Glutamatergic neuron (in vitro differentiated cells): ENCODE results near the gene CYTH1. TPM values are rescaled to one million over a fixed set of nuclear protein-coding genes. Genes with fewer than 3 reads are reported as not detected.

Experiments
- DNase-seq: peaks from one replicate; pipeline ENCODE4 v3.0.0; 2022
- H3K27ac Mint-ChIP-seq: one replicate; pipeline ENCODE4 v1.8.0; 2020; ENCODE audit warnings: mild to moderate bottlenecking, mixed read lengths, inconsistent platforms; ENCODE audit not compliant: unreplicated experiment
- H3K27me3 Mint-ChIP-seq: one replicate; pipeline ENCODE4 v1.8.0; 2020; ENCODE audit warnings: mild to moderate bottlenecking, moderate library complexity, mixed read lengths, inconsistent platforms; ENCODE audit not compliant: unreplicated experiment
- H3K36me3 Mint-ChIP-seq: one replicate; pipeline ENCODE4 v1.8.0; 2020; ENCODE audit warnings: mild to moderate bottlenecking, mixed read lengths, inconsistent platforms; ENCODE audit not compliant: unreplicated experiment
- H3K4me1 Mint-ChIP-seq: one replicate; pipeline ENCODE4 v1.8.0; 2020; ENCODE audit warnings: mild to moderate bottlenecking, low read depth, mixed read lengths, inconsistent platforms; ENCODE audit not compliant: unreplicated experiment
- H3K4me3 Mint-ChIP-seq: one replicate; pipeline ENCODE4 v1.8.0; 2020; ENCODE audit warnings: mild to moderate bottlenecking, mixed read lengths, inconsistent platforms; ENCODE audit not compliant: unreplicated experiment
- H3K9me3 Mint-ChIP-seq: one replicate; pipeline ENCODE4 v1.8.0; 2020; ENCODE audit warnings: mild to moderate bottlenecking, moderate library complexity, mixed read lengths, inconsistent platforms; ENCODE audit not compliant: unreplicated experiment
- total RNA-seq: library from RNA; stranded (reverse); fragmentation: NEBNext Ultra II Directional; extraction: Animal tissue kit (Norgen Biotek cat#: 25700); gene quantifications from one replicate; pipeline ENCODE4 v1.2.1, GENCODE V29; 2021; ENCODE audit not compliant: unreplicated experiment
- TF ChIP-seq, protein P1 (sequence below): fragments of 200-600 bp; sonication (generic); IDR thresholded peaks from one replicate; pipeline ENCODE4 v1.5.0; 2021; ENCODE audit not compliant: partially characterized antibody, unreplicated experiment

CYTH1 gene
- total RNA-seq, 1 donor from 2014 or later: 57.2 TPM

DNA sequence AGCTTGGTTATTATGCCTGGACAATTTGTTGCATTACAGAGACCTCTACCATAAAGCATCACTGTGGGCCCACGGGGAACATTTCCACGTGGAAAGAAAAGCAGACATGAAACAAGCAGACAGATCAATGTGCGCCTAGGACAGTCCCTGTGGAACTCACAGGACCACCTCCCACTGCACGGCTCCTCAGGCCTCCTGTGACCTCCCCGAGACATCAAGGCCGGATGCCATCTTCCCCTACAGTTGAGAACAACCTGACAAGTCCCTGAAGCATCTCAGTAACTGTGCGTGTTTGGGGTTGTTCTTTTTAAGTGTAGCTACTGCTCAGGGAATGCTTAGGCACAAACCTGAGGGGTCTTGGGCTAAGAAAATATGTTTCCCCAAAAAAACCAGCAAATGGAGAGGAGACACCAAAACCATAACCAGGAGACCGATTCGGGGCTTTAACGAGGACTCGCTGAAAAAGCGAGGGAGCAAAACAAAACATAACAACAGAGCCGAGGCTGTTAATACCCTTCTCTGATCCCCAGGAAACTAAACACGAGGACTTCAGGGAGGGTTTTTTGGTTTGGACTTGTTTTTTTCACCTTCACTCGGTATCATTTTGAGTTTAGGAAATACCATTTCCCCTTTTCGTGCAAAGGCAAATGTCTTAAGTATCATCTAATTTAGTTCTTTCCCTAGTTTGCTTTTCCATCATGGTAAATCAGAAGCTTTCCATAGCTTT is 87.1 kb downstream of the CYTH1 start:
- peaks cover 16% of the 10 kb centered on the region for H3K36me3 Mint-ChIP-seq
- no peak overlapping the region for H3K27ac Mint-ChIP-seq
- TF ChIP-seq, protein P1, sequence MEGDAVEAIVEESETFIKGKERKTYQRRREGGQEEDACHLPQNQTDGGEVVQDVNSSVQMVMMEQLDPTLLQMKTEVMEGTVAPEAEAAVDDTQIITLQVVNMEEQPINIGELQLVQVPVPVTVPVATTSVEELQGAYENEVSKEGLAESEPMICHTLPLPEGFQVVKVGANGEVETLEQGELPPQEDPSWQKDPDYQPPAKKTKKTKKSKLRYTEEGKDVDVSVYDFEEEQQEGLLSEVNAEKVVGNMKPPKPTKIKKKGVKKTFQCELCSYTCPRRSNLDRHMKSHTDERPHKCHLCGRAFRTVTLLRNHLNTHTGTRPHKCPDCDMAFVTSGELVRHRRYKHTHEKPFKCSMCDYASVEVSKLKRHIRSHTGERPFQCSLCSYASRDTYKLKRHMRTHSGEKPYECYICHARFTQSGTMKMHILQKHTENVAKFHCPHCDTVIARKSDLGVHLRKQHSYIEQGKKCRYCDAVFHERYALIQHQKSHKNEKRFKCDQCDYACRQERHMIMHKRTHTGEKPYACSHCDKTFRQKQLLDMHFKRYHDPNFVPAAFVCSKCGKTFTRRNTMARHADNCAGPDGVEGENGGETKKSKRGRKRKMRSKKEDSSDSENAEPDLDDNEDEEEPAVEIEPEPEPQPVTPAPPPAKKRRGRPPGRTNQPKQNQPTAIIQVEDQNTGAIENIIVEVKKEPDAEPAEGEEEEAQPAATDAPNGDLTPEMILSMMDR: no peak
- peaks cover 2% of the 10 kb centered on the region for H3K9me3 Mint-ChIP-seq
- no peak for DNase-seq
- H3K27me3 Mint-ChIP-seq: peaks cover 2% of the 10 kb centered on the region
- no peaks in the 10 kb centered on the region for H3K4me1 Mint-ChIP-seq
- no peak overlapping the region for H3K4me3 Mint-ChIP-seq

DNA sequence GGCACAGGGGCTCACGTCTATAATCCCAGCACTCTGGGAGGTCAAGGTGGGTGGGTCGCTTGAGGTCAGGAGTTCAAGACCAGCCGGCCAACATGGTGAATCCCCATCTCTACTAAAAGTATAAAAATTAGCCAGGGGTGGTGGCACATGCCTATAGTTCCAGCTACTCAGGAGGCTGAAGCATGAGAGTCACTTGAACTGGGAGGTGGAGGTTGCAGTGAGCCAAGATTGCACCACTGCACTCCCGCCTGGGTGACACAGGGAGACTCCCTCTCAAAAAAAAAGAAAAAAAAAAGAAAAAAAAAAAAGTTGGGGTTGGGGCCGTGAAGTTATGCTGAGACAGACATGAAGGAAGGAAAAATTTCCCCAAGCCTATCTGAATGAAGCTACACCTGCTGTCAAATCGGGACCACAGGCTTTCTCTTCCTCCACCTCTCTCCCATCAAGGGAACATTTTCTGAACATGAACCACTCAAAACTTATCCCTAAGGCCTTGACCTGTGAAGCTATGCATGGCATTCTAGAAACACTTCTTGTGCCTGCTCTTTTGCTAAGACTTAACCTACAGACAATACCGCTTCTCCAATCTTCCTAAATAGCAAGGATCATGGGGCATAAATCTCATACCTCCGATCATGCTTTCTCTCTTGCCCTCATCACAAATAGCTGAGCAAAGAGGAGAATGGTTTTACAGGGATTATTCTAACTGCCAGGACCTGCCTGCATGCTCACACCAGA is 88.6 kb downstream of the CYTH1 start:
- no peak for DNase-seq
- no peak overlapping the region for H3K27ac Mint-ChIP-seq
- peaks cover 2% of the 10 kb centered on the region for H3K9me3 Mint-ChIP-seq
- H3K4me1 Mint-ChIP-seq: no peaks in the 10 kb centered on the region
- no peak overlapping the region for H3K4me3 Mint-ChIP-seq
- H3K36me3 Mint-ChIP-seq: peaks cover 28% of the 10 kb centered on the region
- H3K27me3 Mint-ChIP-seq: peaks cover 2% of the 10 kb centered on the region
- TF ChIP-seq, protein P1: no peak

DNA sequence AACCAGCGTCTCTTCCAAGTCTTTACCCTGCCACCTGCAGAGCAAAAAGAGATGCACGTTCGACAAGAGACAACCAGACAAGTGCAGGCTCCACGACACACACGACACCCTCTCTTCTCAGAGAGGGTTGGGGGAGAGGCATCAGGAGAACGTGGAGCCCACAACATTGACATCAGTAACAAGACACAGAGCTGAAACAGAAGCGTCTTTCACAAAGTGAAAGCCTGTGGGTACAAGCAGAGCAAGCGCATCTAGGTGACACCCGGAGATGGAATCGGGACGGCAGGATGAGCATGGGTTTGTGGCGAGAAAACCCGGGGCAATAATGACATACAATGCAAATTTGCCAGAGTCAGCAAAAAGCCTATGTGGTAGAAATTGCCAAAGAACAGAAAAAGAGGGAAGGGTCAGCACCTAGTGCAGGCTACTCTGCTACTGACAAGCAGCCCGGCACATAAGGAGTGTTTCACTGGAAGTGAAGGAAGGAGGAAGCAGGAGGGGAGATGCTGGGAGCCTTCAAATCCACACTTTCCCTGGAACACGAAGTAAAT is 89.5 kb downstream of the CYTH1 start:
- no peaks in the 10 kb centered on the region for H3K27me3 Mint-ChIP-seq
- no peaks in the 10 kb centered on the region for H3K4me1 Mint-ChIP-seq
- H3K9me3 Mint-ChIP-seq: peaks cover 2% of the 10 kb centered on the region
- TF ChIP-seq, protein P1: no peak
- DNase-seq: no peak
- H3K27ac Mint-ChIP-seq: no peak overlapping the region
- no peak overlapping the region for H3K4me3 Mint-ChIP-seq
- peaks cover 37% of the 10 kb centered on the region for H3K36me3 Mint-ChIP-seq

DNA sequence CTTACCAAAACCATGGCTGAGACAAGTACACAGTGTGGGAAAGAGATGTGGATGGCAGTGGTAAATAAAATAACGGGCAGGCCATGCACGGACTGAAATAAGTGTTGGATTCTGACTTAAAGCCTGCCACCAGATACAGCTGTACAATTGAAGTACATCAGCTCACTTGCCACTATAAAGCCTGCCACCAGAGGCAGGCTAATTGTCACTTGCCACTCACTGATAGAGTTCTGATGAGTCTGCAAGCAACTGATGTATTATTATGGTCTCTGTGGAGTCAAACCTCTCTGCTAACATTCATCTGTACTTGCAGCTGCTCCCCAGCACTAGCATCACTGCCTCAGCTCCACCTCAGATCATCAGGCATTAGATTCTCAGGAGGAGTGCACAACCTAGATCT is 93.0 kb downstream of the CYTH1 start:
- Mint-ChIP-seq H3K4me3 (no peak overlapping the region), H3K27ac (no peak overlapping the region)

More for the DNA sequence above, 93.0 kb downstream of the CYTH1 start:
- DNase-seq: no peak
- Mint-ChIP-seq H3K27me3 (no peaks in the 10 kb centered on the region), H3K4me1 (no peaks in the 10 kb centered on the region), H3K9me3 (peaks cover 5% of the 10 kb centered on the region), H3K36me3 (peaks cover 32% of the 10 kb centered on the region)
- TF ChIP-seq, protein P1: no peak
